ACHN (cell line): ENCODE data around the gene KDELR3.

ENCODE experiments used
- DNase-seq: peaks from one replicate; pipeline ENCODE4 v3.0.0-alpha.2; 2015
- in situ Hi-C: cut with HindIII; loops from 2 replicates; pipeline ENCODE4 v1.10.0; 2017; ENCODE audit warnings: low sequenced_read_pairs, low pct_ligation_motif_present, low pct_unique_long_range_greater_than_20kb

Gene KDELR3

DNA sequence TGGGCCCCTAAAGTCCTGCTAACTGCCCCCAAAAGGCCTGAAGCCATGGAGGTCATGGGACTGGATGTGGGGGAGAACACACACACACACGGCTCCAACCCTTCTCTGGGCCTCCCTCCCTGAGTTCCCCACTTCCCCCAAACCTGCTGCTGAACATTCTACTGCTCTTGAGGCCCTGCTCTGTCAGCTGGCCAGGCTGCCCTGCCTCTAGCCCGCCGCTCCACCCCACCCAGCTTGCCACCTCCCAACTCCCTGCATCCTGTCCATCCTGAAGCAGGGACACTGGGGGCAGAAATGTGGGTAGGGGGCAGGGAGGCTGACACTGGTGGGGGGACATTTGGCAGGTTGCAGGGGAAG is 13.9 kb upstream of the KDELR3 start:
- in situ Hi-C loops: no loop called here
- no peak for DNase-seq

DNA sequence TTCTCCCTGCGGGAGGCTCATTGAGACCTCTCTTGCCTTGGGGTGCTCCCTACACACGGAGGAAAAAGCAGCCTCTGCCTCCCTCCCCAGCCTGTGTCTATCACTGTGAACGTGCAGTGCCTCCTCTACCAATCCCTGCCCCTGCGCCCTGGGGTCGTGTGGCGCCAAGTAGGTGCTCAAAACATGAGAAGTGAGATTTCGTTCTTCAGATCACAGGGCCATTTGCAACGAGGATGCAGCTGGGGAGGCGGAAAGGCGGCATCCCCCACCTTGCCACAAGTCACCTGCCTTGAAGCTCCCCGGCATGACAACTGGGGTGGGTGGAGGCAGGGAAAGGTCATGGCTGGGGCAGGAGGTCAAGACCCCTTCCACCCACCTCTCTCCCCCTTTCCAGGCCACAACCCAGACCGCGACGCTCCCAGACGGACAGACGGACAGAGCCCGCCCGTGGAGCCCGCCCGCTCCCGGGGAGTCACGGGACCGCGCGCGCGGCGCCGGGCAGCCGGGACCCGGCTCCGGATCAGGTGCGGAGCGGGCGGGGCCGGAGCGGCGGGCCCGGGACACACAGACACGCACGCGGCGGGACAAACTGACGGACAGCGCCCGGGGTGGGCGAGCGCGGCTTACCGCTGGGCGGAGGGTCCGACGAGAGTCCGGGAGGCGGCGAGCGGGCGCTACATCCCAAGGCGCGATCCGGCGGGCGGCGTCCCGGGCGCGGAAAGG is 13.4 kb upstream of the KDELR3 start:
- DNase-seq: no peak
- in situ Hi-C loops: no loop called here

DNA sequence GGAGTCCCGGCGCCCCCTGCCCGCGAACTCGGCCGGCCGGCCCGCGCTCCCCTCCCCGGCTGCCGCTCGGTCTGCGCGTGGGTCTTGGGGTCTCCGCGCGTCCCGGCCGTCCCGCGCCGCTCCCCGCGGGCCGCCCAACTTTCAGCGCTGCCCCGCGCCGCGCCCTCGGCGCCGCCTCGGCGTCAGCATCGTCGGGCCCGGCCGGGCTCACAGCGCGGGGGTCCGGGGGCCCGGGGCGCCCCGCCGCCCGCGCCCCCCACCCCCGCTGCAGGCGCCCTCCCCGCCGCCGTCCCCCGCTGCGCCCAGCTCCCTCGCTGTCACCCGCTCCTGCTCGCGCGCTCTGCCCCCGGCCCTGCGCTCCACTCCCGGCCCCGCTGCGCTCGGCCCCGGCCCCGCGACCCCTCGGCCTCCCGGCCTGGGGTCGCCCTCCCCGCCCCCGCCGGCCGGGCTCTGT is 12.8 kb upstream of the KDELR3 start, which contains the start of gene KCNJ4:
Gene KCNJ4 (minus strand): TSS at position 124 of the 454 bp plus-strand sequence. CDS start 27,067 bp downstream, outside the sequence.
- no peak for DNase-seq
- in situ Hi-C loops: no loop called here

DNA sequence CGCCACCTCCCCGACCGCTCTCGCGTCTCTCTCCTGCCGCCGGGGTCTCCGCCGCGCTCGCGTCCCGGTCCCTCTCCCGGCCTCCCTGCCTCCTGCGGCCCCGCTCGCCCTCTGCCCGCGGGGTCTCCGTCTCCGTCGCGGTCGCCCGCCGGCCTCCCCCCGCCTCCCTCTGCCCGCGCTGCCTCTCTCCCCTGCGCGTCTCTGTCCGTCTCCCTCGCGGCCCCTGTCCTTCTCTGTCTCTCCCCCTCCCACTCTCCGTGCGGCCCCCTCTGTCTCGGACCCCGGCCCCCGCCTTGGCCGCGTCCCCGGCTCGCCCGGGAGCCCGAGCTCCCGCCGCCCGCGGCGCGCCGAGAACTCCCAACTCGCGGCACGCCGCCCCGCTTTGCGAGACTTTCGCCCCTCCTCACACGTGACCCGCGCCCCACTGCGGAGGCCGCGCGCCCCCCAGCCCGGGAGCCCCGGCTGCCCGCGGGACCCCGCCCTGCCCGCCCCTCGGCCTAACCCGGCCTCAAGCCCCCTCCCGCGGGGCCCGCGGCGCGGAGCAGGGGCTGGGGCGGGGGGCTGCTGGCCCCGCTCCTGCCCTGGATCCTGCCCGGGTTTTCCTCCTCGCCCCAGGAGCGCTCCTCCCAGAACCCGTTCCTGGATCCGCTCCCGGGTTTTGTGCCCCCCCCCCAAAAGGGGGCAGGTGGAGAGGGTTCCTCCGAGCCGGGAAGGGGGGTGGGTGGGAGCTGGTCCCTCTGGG is 12.2 kb upstream of the KDELR3 start:
- no peak for DNase-seq
- in situ Hi-C loops: no loop called here

DNA sequence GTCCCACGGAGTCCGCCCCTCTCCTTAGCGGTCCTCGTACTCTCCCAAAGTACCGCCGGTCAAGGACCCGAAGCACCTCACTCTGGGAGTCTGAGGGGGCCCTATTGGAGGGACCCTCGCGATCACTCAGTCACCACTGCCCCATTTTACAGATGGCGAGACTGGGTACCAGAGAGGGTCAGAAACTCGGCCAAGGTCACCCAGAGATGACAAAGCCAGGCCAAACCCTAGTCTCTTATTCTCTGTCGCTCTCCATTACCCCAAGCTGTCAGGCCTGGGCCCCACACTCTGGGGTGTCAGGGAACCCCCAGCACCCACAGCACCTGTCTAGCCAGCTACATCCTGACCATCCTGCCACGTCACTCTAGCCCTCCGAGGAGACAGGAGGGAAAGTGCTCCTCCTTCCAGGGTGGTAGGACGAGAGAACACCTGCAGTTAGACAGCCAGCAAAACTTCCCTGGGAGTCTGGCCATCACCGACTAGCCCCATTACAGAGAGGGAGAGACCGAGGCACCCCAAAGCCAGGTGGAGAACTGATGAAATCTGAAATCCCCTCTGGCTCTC is 11.5 kb upstream of the KDELR3 start:
- in situ Hi-C loops: no loop called here
- no peak for DNase-seq

DNA sequence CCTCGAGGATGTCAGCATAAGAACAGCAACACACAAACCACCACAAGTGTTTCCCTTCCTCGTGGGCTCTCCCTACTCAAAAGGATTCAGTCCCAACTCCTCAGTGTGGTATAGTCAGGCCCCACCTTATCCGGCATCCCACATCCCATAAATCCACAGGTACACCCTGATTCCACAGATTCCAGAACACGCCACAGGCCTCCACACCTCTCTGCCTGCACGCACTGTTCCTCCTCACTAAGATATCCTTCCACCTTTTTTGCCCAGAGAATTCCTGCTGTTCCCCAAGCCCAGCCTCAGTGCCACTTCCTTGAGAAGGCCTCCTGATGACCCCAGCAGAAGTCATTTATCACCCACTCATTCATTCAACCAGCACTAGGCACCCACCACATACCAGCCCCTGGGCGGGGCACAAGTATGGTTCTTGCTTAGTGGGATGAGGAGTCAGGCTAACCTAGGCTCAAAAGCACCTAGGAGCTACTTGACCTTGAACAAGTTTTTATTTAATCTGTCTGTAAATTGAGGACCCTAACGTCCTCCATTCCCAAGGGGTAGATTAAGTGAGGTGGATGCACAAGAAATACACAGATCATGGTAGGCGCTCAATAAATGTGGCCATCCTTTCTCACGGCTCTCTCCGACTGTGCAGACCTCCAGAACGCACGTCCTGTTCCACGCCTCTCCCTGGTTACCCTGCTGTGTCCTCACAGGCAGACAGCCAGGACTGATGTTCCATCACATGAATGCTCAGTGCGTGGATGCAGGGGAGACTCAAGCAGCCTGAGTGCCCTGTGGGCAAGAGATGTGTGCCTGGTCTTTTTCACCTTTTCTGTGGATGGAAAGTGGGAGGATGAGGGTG is 10.8 kb upstream of the KDELR3 start:
- in situ Hi-C loops: no loop called here
- no peak for DNase-seq

DNA sequence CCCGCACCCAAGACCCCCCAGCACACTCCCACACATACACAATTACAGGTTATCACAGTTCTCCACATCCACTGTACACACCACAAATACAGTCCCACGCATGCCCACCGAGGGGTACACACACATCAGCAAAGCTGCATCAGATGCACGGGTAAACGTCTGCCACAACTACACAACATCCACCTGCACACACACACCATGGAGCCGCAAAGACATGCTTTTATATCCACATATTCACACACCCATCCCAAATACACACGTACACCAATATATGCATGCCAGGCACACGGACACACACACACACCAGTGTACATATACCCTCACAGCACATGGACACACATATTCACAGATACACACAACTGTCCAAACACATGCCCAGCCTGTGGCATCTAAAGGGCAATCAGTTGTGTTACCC is 7.5 kb upstream of the KDELR3 start:
- in situ Hi-C loops: no loop called here
- no peak for DNase-seq

DNA sequence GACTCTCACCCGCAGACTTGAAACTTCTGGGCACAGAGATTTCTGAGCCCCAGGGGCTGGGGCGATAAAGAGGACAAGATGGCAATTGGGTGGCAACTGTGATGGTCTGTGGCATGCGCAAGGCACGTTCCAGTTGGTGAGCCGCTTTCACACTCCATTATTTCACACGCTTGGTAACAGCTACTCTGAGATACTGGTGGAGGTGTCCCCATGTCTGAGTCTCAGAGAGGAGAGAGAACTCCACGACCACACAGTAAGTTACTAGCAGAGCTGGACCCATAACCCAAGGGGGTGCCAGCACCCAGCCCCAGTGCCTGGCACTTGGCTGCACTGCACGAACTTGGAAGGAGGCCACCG is 6.9 kb upstream of the KDELR3 start:
- no peak for DNase-seq
- in situ Hi-C loops: no loop called here

DNA sequence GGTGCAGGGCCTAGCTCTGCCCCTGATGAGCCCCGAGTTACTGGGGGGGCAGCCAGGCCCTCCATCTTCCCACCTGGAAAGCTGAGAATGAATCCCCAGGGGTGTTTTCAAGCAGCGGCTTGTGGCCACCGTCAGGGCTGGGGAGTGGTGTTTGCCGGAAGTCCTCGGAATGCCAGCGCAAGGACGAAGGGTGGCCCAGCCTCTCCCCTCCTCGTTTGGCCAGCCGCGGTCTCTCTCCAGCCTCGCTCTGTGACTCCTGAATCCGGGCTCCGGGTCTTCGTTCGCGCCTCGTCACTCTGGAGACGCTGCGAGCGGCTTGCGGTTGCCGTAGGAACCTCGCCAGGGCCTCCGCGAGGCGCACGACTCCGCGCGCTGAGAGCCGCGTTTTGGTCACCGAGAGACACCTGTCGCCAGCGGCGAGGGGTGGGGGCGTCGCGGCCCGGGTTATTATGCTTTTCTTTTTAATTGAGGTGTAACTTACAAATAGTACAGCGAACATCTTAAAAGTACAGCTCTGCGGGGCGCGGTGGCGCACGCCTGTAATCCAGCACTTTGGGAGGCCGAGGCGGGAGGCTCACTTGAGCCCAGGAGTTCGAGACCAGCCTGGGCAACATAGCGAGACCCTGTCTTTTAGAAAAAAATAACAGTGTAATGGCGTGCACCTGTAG is 6.3 kb upstream of the KDELR3 start:
- DNase-seq: peak; percentile 79
- in situ Hi-C loops: no loop called here

DNA sequence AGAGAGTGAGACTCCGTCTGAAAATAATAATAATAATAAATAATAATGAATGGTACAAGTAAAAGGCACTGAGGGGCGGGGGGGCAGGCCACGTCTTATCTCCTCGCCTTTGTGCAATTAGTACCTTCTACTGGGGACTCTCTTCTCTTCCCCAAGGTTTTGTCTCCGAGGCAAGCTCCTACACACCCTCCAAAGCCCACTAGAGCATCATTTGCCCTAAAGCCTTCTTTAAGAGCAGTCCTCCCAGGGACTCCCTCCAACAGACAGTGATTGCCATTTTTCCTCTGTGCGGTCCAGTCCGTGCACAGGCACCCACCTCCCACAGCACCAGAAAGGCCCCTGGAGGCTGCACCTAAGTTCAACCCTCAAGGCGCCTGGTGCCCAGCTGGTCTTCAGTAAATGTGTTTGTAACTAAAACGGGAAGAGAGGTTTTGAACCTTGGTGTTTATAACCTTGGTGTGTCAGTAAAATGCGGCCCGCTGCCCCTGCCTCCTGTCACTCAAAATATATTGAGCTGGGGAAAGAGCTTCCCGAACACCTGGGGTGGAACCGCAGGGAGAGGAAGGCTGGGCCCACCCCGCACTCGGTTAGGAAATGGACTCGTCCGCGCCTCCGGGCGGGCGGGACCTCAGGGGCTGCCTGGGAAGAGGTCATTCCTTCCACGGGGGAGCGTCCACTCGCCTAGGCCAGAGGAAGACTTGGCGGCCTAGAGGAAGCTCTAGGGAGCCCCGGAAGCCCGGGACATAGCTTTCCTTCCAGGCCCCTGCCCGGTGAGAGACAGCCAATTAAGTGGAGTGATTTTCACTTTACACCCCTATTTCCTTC is 4.7 kb upstream of the KDELR3 start:
- DNase-seq: no peak
- in situ Hi-C loops: no loop called here

DNA sequence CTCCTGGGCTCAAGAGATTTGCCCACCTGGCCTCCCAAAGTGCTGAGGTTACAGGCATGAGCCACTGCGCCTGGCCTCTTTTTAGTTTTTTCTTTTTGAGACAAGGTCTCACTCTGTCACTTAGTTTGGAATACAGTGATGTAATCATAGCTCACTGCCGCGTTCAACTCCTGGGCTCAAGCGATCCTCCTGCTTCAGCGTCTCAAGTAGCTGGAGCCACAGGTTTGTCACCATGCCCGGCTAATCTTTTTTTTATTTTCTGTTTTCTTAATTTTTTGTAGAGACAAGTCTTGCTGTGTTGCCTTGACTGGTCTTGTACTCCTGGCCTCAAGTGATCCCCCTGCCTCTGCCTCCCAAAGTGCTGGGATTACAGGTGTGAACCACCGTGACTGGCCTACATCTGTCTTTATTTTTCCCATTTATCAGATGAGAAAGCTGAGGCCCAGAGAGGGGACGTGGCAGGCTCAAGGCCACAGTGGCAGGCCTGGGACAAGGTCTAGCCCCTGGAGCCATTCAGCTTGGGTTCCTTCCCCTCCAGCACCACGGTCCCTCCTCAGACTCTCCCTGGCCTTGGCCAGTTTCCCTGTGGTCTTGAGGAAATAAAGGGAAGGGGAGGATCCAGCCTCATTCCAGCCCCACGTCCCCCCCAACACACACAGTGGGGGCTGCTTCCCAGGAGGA is 2.8 kb upstream of the KDELR3 start:
- in situ Hi-C loops: no loop called here
- no peak for DNase-seq

DNA sequence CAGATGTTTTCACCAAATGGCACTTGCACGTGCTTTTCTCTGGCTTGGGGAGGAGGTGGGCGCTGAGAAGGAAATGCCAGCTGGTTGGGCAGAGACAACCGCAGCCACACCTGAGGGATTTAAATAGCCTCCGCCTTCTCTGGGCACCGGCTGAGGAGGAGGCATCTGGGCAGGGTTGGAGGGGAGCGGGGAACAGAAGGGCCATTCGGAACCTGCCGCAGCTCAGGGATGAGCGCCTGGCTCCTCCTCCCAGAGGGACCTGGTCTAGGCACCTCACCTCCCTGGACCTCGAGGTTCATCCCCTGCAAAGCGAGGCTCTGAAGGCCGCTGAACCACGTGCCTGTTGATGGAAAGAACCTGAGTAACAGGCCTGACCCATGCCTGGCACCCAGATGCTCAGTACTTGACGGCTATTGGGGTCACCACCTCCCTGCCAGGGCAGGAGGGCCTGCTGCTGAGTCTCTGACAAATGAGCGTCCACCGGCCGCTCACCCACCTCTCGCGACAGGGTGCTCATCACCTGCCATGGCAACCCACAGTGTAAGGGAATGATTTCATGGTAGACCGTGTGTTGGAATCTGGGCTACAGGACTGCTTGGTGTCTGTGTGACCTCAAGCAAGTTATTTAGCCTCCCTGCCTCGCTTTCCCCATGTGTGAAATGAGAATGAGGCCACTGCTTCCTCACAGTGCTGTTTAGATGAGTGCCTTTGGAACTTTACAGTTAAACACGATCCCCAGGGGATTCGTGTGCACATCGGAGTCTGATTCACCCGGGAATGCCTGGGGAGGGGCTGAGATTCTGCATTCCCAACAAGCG is 2.0 kb upstream of the KDELR3 start:
- in situ Hi-C loops: no loop called here
- DNase-seq: no peak

DNA sequence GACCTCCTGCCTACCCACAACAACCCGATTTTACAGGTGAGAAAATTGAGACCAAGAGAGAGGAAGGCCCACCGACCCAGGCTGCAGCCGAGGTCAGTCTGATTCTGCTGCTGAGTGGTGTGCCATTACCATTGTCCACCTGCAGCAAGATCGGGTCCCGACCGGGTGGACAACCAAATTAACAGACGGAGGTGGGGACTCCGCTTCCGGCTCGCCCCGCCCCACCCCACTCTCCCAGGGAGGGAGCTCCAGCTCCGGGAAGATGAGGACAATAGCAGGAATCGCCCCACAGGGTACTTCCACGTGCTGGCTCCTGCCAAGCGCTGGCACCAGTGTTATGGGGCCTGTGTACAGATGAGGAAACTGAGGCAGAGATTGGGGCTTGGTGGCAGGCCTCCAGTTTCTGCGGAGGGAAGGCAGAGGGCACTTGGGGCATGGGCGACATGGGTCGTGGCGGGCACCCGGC is 425 bp upstream of the KDELR3 start:
- in situ Hi-C loops: no loop called here

DNA sequence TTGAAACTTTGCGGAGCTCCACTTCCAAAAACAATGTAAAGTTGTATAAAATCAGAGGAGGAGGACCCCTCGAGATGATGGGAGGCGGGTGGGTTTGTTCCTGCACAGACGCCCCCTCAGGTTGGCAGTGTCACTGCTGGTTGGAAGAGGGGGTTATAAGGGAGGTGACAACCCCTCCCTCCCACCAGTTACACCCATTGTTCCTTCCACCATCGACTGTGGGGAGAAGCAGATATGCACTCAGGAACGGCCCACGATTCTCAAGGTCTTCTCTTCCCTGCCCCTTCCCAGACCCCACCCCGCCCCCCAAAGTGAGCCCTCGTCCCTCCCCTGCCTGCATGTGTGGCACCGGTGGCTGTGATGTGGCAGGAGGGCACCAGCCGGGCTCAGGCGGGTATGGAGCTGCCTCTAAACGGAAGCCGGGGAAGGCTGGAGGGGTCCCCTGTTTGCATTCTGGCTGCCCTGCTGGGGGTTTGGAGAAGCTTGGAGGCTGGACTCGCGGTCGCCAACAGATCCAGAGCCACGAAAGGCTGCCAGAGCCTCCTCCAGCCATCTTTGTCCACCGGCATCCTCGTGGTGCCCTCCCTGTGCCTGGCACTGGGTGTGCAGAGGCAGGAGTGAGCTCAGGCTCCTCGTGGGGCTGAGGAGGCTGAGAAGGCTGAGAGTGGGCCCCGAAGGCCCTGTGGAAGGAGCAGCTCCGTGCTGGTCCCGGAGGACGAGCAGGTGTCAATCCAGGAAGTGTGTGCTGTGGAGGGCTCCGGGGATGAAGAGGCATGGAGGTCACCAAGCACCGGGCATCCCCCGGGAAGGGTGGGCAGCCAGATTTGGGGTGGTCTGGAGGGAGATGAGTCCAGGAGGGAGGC is 778 bp downstream of the KDELR3 start:
- no peak for DNase-seq

More for the DNA sequence above, 425 bp upstream of the KDELR3 start:
- DNase-seq: no peak

DNA sequence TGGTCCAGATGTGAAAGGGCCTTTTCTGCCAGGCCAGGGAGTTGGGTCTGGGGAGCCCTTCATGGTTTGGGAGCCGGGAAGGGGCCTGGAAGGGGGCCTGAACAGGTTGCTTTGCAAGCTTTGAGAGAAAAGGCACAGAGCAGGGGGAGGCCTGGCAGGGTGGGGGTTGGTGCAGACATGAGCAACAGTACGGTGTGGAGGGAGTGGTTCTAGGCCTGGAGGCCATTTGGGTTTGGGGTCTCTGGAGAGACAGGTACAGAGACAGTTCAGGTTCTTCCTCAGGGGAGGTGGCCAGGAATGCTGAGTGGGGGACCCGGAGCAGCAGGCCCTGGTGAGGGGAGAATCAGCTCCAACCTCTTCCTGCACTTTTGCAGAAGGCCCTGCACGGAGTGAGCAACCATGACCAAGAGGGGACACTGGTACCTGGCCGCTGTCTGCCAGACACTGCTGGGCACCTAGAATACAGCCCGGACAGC is 1.4 kb downstream of the KDELR3 start:
- in situ Hi-C loops: no loop called here
- no peak for DNase-seq

More for the DNA sequence above, 778 bp downstream of the KDELR3 start:
- in situ Hi-C loops: no loop called here
